Mesodermal cell (in vitro differentiated cells): ENCODE results near the gene EMD.

Source experiments
- H3K27ac ChIP-seq: 2 replicates; pipeline ENCODE4 v1.7.0; 2013; ENCODE audit warnings: mild to moderate bottlenecking, low read depth, low read length, moderate library complexity; ENCODE audit not compliant: severe bottlenecking
- H3K36me3 ChIP-seq: 2 replicates; pipeline ENCODE4 v1.7.1; 2013; ENCODE audit warnings: mild to moderate bottlenecking, low read length, moderate library complexity; ENCODE audit not compliant: control insufficient read depth, insufficient read depth
- H3K4me1 ChIP-seq: one replicate; pipeline ENCODE4 v1.7.1; 2013; ENCODE audit warnings: mild to moderate bottlenecking, low read length; ENCODE audit not compliant: insufficient read depth, control insufficient read depth, poor library complexity, severe bottlenecking
- H3K4me3 ChIP-seq: 2 replicates; pipeline ENCODE4 v1.7.0; 2013; ENCODE audit warnings: low read length, control low read depth, mild to moderate bottlenecking; ENCODE audit not compliant: insufficient read depth, poor library complexity, severe bottlenecking; ENCODE audit errors: extremely low read depth
- H3K9me3 ChIP-seq: 2 replicates; pipeline ENCODE4 v1.7.1; 2013; ENCODE audit warnings: mild to moderate bottlenecking, low read length, moderate library complexity; ENCODE audit not compliant: control insufficient read depth
- WGBS, 2 experiments: methylation state at CpG; one replicate each; pipeline ENCODE4 v1.1.5; 2013; ENCODE audit warnings: missing lambda C conversion rate in 2 of 2; ENCODE audit not compliant: insufficient coverage in 2 of 2; 5-methylcytosine and 5-hydroxymethylcytosine counted together

EMD gene

GRCh38 chrX:154365997-154366665 is 13.0 kb upstream of the EMD start:
- 96 to 97% methylated on average over 11 to 23 of the region's 32 CpGs for WGBS, 2 experiments
- H3K9me3 ChIP-seq = no peaks in the 10 kb centered on the region
- H3K27ac ChIP-seq = no peak overlapping the region
- peaks cover 59% of the 10 kb centered on the region for H3K36me3 ChIP-seq
- H3K4me1 ChIP-seq = peaks cover 10% of the 10 kb centered on the region
- H3K4me3 ChIP-seq = no peak overlapping the region

- Histone ChIP-seq H3K36me3 (peaks cover 54% of the 10 kb centered on the region), H3K27ac (no peak overlapping the region), H3K4me1 (peaks cover 10% of the 10 kb centered on the region), H3K9me3 (no peaks in the 10 kb centered on the region), H3K4me3 (no peak overlapping the region)
- 100% methylated on average over 2 to 4 of the region's 11 CpGs for WGBS, 2 experiments
Observed at GRCh38 chrX:154366666-154367055, 12.4 kb upstream of the EMD start.

DNA sequence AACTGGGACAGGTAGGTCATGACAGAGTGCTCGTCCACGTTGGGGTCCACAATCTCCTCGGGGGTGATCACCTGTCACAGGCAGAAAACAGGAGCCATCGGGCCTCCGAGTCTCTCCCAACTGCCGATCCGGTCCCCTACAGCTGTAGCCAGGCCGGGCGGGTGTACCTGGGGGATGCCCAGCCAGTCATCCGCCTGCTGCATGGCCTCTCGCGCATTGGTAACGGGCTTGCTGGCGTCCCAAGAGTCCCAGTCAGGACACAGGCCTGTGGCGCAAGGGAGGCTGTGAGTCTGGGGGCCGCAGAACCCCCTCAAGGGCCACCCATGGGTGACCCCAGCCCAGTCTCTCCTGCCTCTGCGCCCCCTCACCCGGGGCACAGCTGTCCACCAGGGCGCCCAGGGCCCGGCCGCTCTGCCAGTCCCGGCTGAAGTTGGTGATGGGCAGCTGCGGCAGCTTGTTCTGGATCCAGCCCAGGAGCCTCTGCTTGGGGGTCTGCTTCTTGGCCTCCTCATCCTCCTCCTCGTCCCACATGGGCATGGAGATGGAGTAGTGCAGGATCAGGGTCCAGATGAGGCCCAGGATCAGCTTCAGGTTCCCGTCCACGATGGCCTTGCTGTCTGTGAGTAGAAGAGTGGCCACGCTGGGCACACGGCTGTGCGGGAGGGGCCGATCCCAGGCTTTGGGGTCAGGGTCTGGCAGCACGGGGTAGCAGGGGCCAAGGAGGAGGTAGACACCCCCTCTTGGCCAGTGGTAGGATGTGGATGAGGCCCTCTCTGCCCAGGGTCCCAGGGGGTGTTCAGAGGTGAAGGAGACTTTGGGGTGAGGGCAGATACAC is 11.4 kb upstream of the EMD start:
- Histone ChIP-seq H3K4me3 (peak overlapping the region; percentile 62), H3K4me1 (peaks cover 12% of the 10 kb centered on the region), H3K9me3 (no peaks in the 10 kb centered on the region), H3K36me3 (peaks cover 45% of the 10 kb centered on the region), H3K27ac (peak overlapping the region; percentile 96)
- WGBS, 2 experiments = 97% methylated on average over 13 to 19 of the region's 31 CpGs

GRCh38 chrX:154368630-154369448 is 10.3 kb upstream of the EMD start:
- Histone ChIP-seq H3K4me1 (peaks cover 21% of the 10 kb centered on the region), H3K4me3 (peak overlapping the region; percentile 62), H3K9me3 (no peaks in the 10 kb centered on the region), H3K36me3 (peaks cover 36% of the 10 kb centered on the region), H3K27ac (peak overlapping the region; percentile 96)
- 44 to 45% methylated on average over 2 to 3 of the region's 16 CpGs for WGBS, 2 experiments

DNA sequence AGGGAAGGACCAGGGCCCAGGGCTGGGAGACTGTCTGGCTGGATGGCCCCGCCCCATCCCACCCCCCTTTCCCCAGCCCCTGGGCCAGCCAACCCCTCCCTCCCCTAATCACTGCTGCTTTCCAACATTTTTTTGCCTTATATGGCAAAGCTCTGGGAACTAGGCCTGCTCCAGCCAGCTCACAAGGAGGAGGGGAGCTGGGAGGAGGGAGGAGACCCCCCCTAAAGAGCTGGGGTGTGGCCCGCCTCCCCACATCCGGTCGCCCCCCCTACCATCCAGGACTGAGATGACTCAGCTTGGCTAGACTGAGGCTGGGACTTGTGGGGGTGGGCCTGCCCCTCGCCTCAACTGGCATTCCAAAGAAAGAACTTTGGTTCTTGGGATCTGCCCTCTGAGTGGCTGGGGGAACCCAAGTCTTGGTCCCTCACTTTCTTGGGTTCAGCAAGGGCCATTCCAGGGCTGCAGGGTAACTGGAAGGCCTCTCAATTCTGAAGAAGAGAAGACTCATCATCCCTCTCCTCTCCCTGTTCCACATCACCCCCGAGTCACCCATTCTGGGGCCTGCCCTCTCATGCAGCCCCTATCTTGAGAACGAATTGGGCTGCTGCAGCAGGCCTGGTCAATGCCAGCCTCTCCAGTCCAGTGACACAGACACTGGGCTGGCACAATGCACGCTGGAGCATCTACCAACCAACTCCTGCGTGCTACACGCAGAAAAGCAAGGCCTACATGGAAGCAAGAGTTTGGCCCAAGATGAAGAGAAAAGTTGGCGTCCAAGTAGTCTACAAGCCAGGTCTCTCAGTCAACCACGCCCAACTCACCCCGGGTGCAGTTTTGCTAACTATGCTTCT is 9.4 kb upstream of the EMD start:
- H3K9me3 ChIP-seq = no peaks in the 10 kb centered on the region
- 0% methylated on average over 3 to 4 of the region's 13 CpGs for WGBS, 2 experiments
- peak overlapping the region; percentile 96 for H3K27ac ChIP-seq

DNA sequence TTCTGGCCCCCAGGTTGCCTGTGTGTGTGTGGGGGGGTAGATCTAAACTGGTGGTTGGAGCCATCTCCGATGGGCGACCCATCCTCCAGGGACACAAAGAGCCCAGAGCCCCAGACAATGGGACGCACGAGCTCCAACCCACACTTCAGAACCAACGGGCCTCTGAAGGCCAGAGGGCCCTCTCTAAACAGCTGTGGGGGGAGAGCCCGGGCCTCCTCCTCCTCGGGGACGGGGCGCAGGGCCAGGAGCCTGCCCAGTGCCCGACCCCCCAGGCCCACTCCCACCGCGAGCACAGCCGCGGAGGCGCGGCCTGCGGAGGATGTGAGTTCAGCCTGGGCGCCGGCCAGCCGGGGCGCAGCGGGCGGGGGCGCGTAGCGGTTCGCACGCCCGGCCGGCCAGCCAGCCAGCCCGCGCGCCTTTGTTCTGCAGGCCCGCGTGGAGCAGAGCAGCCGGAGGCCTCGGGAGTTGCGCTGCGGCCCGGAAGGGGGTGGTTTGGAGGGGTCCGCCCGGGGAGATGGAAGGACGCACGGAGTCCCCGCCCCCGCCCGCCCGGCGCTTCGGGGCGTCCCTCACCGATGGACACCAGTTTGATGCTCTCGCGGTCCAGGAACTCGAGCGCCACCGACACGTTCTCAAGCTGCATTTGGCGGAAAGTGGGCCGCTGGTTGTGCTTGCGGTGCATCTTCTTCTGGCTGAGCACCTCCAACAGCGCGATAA is 8.6 kb upstream of the EMD start:
- Histone ChIP-seq H3K4me3 (peak overlapping the region; percentile 62), H3K36me3 (peaks cover 27% of the 10 kb centered on the region), H3K4me1 (peaks cover 21% of the 10 kb centered on the region), H3K27ac (peak overlapping the region; percentile 96), H3K9me3 (no peaks in the 10 kb centered on the region)
- WGBS, 2 experiments = 0 to 1% methylated on average over 19 to 32 of the region's 63 CpGs

More for the DNA sequence above, 9.4 kb upstream of the EMD start:
- Histone ChIP-seq H3K4me3 (peak overlapping the region; percentile 62), H3K36me3 (peaks cover 29% of the 10 kb centered on the region), H3K4me1 (peaks cover 21% of the 10 kb centered on the region)

GRCh38 chrX:154371017-154371788 is 7.9 kb upstream of the EMD start:
- peak overlapping the region; percentile 96 for H3K27ac ChIP-seq
- H3K4me3 ChIP-seq = peak overlapping the region; percentile 62
- 0 to 1% methylated on average over 19 to 21 of the region's 77 CpGs for WGBS, 2 experiments

GRCh38 chrX:154371789-154372300 is 7.2 kb upstream of the EMD start:
- Histone ChIP-seq H3K4me1 (peaks cover 18% of the 10 kb centered on the region), H3K27ac (no peak overlapping the region), H3K9me3 (no peaks in the 10 kb centered on the region), H3K4me3 (peak overlapping the region; percentile 62), H3K36me3 (peaks cover 14% of the 10 kb centered on the region)
- 4 to 18% methylated on average over 16 to 22 of the region's 43 CpGs for WGBS, 2 experiments

More at GRCh38 chrX:154371017-154371788, 7.9 kb upstream of the EMD start:
- no peaks in the 10 kb centered on the region for H3K9me3 ChIP-seq
- H3K4me1 ChIP-seq = peaks cover 19% of the 10 kb centered on the region
- H3K36me3 ChIP-seq = peaks cover 19% of the 10 kb centered on the region

DNA sequence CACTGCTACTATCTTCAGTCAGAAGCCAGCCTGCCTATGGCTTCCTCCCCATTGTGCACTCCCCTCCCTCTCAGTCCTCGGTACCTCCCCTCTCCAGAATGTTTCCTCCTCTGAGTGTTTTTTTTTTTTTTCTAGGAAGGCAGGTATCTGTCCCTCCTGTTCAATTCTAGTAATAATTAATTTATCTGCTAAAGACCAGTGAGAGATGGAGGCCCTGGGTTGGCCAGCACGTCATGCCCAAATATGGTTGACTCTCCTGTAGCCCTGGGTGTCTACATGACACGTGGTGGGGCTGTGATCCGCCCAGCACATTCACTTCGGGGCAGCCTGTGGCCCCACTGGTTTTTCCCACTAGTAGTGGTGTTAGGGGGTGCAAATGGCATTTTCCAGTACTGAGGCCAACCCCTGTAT is 6.5 kb upstream of the EMD start:
- no CpG with 5 or more reads among the region's 5 CpGs for WGBS, 2 experiments
- Histone ChIP-seq H3K27ac (no peak overlapping the region), H3K4me1 (peaks cover 14% of the 10 kb centered on the region), H3K36me3 (peaks cover 6% of the 10 kb centered on the region), H3K4me3 (peak overlapping the region; percentile 62), H3K9me3 (no peaks in the 10 kb centered on the region)
